HT-29 (cell line): Measurements from ENCODE around the gene POMP. TPM values are rescaled to one million over a fixed set of nuclear protein-coding genes. Genes with fewer than 3 reads are reported as not detected.

Source experiments
- DNase-seq: peaks from one replicate; pipeline ENCODE4 v3.0.0-alpha.2; 2015; ENCODE audit warnings: low spot score
- total RNA-seq: library from RNA; depleted of rRNA; stranded (reverse); fragments of >200 nt; shearing (Covaris generic); gene quantifications from 2 replicates; pipeline ENCODE4 v1.2.3, GENCODE V29; 2014; rRNA removed

Gene POMP, protein sequence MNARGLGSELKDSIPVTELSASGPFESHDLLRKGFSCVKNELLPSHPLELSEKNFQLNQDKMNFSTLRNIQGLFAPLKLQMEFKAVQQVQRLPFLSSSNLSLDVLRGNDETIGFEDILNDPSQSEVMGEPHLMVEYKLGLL
- 119 and 124 TPM in 2 replicates for total RNA-seq

DNA sequence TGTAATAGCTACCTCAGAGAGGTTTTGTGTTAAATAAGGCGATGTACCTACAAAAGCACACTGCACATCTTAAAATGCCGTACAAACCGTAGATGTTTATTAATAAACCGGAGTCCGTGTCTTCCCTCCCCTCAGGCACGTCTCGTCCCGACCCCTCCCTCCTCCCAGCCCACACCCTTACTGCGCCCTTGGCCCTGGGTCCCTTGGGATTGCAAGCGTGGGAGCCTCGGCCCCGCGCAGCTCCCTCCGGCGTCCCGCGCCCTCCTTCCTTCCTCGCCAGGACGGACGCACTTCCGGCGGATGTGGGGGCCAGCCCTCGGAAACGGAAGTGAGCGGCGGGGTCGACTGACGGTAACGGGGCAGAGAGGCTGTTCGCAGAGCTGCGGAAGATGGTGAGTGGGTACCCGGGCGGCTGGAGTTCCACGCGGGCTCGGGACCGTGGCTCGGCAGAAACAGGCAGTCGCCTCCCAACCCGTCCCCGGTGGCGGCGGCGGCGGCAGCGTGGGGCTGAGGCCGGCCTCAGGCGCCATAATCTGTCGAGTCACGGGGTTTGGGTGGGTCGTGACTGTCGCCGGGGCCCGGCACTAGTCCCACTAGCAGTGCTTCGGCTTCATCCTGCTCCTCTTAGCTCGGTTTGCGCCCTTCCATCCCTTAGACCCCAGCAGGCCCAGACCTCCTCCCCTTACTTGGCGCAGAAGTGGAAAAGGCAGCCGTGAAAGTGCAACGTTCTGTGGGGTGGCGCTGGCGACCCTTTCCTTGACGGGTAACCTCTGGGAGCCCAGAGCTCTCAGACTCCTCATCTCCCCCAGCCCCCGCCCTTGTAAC is at the start of gene POMP:
POMP (plus strand) TSS at position 335 of the 825 bp plus-strand sequence; CDS start at position 390, 55 bp downstream.
- peak; percentile 98 for DNase-seq

GRCh38 chr13:28609381-28609780 is 49.5 kb upstream of the POMP start:
- DNase-seq: no peak

DNA sequence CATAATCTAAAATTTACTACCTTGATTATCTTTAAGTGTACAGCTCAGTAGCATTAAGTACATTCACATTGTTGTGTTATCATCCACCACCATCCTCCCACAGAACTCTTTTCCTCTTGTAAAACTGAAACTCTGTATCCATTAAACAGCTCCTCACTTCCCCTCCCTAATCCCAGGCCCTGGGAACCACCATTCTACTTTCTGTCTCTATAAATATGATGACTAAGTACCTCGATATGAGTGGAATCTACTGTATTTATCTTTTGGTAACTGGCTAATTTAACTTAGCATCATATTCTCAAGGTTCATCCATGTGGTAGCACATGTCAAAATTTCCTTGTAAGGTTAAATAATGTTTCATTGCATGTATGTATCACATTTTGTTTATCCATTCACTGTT is 49.0 kb upstream of the POMP start:
- DNase-seq: no peak

GRCh38 chr13:28610996-28611395 is 47.9 kb upstream of the POMP start:
- no peak for DNase-seq

- no peak for DNase-seq
Measured at GRCh38 chr13:28611654-28612131, 47.2 kb upstream of the POMP start.

GRCh38 chr13:28613562-28613961 is 45.4 kb upstream of the POMP start:
- no peak for DNase-seq

GRCh38 chr13:28615916-28616446 is 42.9 kb upstream of the POMP start:
- DNase-seq: no peak

DNA sequence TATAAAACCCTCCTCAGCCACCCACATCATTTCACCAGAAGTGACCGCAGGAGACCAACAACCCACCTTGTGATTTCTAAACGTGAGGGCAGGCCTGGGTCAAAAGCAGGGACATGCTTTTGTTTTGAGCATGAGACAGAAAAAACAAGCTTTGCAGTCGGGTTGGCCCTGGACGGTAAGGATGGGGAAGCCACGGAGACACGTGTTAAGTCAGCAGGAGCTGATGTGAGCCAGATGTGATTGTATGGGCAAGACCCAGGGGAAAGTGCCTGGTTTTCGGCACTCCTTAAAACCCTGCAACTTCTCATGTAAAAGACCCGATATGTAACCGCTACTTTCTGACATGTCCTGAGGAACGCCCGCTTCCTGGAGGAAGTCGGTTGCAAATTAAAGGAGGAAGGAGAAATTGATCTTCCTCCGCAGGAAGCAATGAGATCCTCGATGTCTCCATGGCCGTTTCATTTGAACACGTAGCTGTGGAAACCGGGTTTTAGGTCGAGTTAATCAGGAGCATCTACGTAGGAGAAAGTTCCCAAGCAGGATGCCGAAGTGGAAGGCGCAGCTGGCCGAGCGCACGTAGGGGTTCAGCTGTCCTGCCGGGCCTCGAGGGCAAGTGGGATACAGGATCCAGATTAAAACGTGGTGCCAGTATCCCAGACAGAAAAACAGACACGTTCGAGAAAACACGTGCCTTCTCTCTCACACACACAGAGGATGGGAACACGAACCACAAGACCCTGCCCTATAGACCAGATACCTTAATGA is 40.5 kb upstream of the POMP start:
- no peak for DNase-seq

DNA sequence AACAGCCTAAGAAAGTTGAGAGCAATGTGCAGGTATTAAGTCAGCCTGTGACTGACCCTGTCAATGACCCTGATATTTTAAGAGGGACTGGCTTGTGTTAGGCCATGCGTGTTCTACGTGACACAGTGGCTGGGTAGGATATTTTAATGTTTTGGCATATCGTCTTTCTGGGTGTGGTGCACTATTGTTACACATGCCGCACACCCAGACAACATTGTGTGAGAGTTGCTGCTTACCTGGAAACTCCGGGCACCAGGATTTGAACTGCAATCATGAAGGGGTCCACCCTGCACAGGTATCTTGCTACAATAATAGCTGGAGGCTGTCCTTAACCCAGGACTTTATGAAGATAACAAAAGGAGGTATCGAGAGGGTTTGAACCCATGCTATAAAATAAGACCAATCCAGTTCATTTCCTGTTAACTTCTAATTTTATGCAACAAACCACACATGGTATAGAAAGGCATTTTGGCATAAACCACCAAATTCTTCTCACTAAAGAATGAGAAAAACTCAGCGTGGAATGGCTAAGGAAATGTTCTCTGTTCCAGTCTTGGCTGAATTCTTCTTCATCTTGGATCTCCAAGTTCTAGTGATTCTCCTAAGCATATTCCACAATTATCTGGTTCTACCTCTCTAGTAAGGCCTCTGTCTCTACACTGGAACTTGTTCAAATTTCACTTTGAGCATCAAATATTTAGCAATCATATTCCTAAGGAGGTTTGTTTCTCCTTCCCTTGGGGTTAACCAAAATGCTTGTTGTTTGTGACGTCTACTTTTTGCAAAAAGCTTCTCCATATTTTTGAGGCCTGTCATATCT is 38.7 kb upstream of the POMP start:
- DNase-seq: no peak

GRCh38 chr13:28621449-28621848 is 37.5 kb upstream of the POMP start:
- no peak for DNase-seq

DNA sequence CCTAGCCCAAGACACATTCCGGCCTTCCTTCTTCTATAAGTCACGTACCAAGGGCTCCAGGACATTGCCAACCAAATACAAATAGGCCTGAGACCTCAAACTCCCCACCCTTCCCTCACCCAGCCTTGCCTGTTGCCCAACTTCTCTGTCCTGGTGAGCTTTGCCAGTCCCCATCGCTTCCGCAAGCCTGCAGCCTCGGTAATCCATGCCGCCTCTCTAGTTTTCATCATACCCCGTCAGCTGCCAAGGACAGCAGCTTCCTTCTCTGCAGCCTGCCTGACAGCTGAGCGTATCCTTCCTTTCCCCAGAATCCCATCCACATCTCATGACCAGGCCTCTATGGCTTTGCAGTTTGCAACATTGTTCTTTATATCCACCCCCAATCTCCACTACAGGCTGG is 36.6 kb upstream of the POMP start:
- no peak for DNase-seq

- DNase-seq: no peak
Measured at GRCh38 chr13:28623782-28624706, 34.9 kb upstream of the POMP start.

- no peak for DNase-seq
Measured at GRCh38 chr13:28624707-28625432, 34.1 kb upstream of the POMP start.

- no peak for DNase-seq
Measured at GRCh38 chr13:28626266-28626665, 32.7 kb upstream of the POMP start.

DNA sequence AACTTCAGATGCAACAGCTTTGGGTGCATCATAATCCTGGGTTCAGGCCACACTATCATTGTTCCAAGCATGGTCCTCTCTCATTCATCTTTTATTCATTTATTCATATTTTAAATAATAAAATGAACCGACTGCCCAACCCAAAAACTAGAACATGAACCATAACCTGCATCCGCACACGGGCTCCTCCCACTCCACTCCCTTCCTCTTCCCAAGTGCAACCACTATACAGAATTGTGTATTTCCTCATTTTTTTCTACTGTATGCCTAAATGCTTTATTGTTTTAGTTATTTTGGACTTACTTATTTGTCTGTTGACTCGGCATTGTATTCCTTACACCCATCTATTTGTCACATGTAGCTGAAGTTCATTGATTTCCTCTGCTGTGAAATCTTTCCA is 30.7 kb upstream of the POMP start:
- no peak for DNase-seq

DNA sequence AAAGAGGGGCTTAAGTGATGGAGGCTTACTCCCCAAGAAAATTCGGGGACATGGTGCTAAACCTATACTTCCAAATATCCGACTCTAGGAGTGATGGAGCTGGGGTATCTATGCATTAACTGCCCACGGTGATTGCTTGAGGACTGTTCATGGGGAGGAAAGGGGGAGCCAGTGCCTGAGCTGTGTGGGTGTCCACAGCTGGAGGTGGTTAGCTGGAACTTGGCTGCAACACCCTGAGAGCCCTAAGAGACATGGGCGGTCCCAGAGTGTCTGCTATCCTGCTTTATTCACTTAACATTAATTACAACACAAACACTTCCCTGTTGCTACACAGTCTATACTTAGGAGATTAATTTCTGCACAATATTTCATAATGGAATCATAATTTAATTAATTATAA is 28.1 kb upstream of the POMP start:
- no peak for DNase-seq

- DNase-seq: no peak
Measured at GRCh38 chr13:28631801-28632200, 27.1 kb upstream of the POMP start.

- DNase-seq: no peak
Measured at GRCh38 chr13:28636069-28636468, 22.9 kb upstream of the POMP start.

DNA sequence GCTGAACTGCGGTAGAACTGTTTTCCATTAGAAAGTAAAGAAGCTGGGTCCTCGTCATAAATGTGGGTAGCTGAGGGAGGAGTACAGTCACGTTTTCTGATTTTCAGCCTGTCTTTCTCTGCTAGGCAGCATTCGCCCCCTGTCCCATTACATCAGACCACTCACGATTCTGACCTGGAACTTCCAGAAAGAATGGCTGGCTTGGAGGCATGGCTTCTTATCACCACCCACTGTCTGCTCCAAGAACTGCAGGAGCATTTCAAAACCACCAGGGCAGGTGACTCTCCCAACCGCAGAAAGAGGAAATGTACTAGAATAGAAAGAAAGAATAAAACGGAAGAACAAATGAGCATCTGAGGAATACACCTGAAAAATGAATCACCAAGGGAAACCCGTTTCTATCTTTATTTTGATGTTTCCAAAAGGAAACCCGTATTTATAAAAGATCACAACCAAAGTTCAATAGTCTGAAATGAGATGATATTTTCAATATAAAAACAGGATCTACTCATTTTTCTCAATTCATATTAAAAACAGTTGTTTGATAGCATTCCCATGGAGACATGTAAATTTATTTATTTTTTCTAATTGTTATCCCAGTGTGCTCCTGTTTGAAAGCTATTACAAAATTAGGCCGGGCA is 22.1 kb upstream of the POMP start:
- peak; percentile 89 for DNase-seq
